Measurements from ENCODE around the gene SELENOS.

The SELENOS gene

GRCh38 chr15:101286471-101287114 is 9.3 kb upstream of the SELENOS start:
- TF ChIP-seq CTCF (IDR thresholded peaks at IDR 0.05; ENCODE audit: low read length) (no peak), EZH2 (optimal IDR thresholded peaks at IDR 0.05; ENCODE audit: low read depth, low read length) (no peak), EZH2phosphoT487 (IDR thresholded peaks at IDR 0.05; ENCODE audit: low read length) (no peak)
- H4K20me1 ChIP-seq (ENCODE audit: insufficient read depth, low read length): peaks cover 15% of the 10 kb centered on the region

GRCh38 chr15:101283931-101284330 is 6.6 kb upstream of the SELENOS start:
- peaks cover 11% of the 10 kb centered on the region; the same call in 1 of the 2 replicates for H4K20me1 ChIP-seq (ENCODE audit: insufficient read depth, low read length)
- no peak overlapping the region for H3K4me2 ChIP-seq (ENCODE audit: low read depth, low read length)
- H2AFZ ChIP-seq (ENCODE audit: low read length): no peak overlapping the region
- peaks cover 48% of the 10 kb centered on the region for H3K79me2 ChIP-seq (ENCODE audit: low read length)
- H3K9me3 ChIP-seq (replicated peaks; ENCODE audit: insufficient read depth, low read length): no peaks in the 10 kb centered on the region
- no peak overlapping the region for H3K9ac ChIP-seq (ENCODE audit: low read length)
- TF ChIP-seq EZH2 (optimal IDR thresholded peaks at IDR 0.05; ENCODE audit: low read depth, low read length) (no peak), CTCF (IDR thresholded peaks at IDR 0.05; ENCODE audit: low read length) (no peak), EZH2phosphoT487 (IDR thresholded peaks at IDR 0.05; ENCODE audit: low read length) (no peak)
- H3K4me1 ChIP-seq (ENCODE audit: low read length): no peaks in the 10 kb centered on the region
- H3K4me3 ChIP-seq (ENCODE audit: low read length): no peak overlapping the region
- H3F3A ChIP-seq (ENCODE audit: insufficient read depth, low read length): peaks cover 5% of the 10 kb centered on the region
- no peaks in the 10 kb centered on the region for H3K9me2 ChIP-seq (replicated peaks; ENCODE audit: insufficient read depth, low read length)
- H3K27me3 ChIP-seq (replicated peaks; ENCODE audit: insufficient read depth, low read length): no peaks in the 10 kb centered on the region
- DNase-seq: no peak
- no peak overlapping the region for H3K27ac ChIP-seq (ENCODE audit: low read length)
- H3K36me3 ChIP-seq (replicated peaks; ENCODE audit: insufficient read depth, low read length): peaks cover 35% of the 10 kb centered on the region

More at GRCh38 chr15:101286471-101287114, 9.3 kb upstream of the SELENOS start:
- no peak overlapping the region for H2AFZ ChIP-seq (ENCODE audit: low read length)
- H3K9me2 ChIP-seq (replicated peaks; ENCODE audit: insufficient read depth, low read length): no peaks in the 10 kb centered on the region
- H3K4me3 ChIP-seq (ENCODE audit: low read length): no peak overlapping the region
- H3K27ac ChIP-seq (ENCODE audit: low read length): no peak overlapping the region
- H3K4me2 ChIP-seq (ENCODE audit: low read depth, low read length): no peak overlapping the region
- H3K9me3 ChIP-seq (replicated peaks; ENCODE audit: insufficient read depth, low read length): no peaks in the 10 kb centered on the region
- no peaks in the 10 kb centered on the region for H3K27me3 ChIP-seq (replicated peaks; ENCODE audit: insufficient read depth, low read length)
- peaks cover 41% of the 10 kb centered on the region for H3K36me3 ChIP-seq (replicated peaks; ENCODE audit: insufficient read depth, low read length)
- DNase-seq: no peak
- no peak overlapping the region for H3K9ac ChIP-seq (ENCODE audit: low read length)
- no peaks in the 10 kb centered on the region for H3K4me1 ChIP-seq (ENCODE audit: low read length)
- peaks cover 75% of the 10 kb centered on the region for H3K79me2 ChIP-seq (ENCODE audit: low read length)
- H3F3A ChIP-seq (ENCODE audit: insufficient read depth, low read length): no peaks in the 10 kb centered on the region; the same call in 1 of the 2 replicates

- Histone ChIP-seq H3K9me2 (replicated peaks; ENCODE audit: insufficient read depth, low read length) (no peaks in the 10 kb centered on the region), H3F3A (ENCODE audit: insufficient read depth, low read length) (peaks cover 36% of the 10 kb centered on the region), H3K27me3 (replicated peaks; ENCODE audit: insufficient read depth, low read length) (no peaks in the 10 kb centered on the region), H3K9ac (ENCODE audit: low read length) (no peak overlapping the region), H2AFZ (ENCODE audit: low read length) (no peak overlapping the region), H3K27ac (ENCODE audit: low read length) (no peak overlapping the region), H3K4me1 (ENCODE audit: low read length) (peaks cover 4% of the 10 kb centered on the region), H3K4me3 (ENCODE audit: low read length) (no peak overlapping the region), H4K20me1 (ENCODE audit: insufficient read depth, low read length) (no peaks in the 10 kb centered on the region), H3K4me2 (ENCODE audit: low read depth, low read length) (no peak overlapping the region), H3K79me2 (ENCODE audit: low read length) (peaks cover 34% of the 10 kb centered on the region), H3K9me3 (replicated peaks; ENCODE audit: insufficient read depth, low read length) (no peaks in the 10 kb centered on the region), H3K36me3 (replicated peaks; ENCODE audit: insufficient read depth, low read length) (peaks cover 16% of the 10 kb centered on the region; the same call in 1 of the 2 replicates)
- no peak for DNase-seq
- TF ChIP-seq EZH2phosphoT487 (IDR thresholded peaks at IDR 0.05; ENCODE audit: low read length) (no peak), CTCF (IDR thresholded peaks at IDR 0.05; ENCODE audit: low read length) (no peak), EZH2 (optimal IDR thresholded peaks at IDR 0.05; ENCODE audit: low read depth, low read length) (no peak)
These were observed 2.7 kb upstream of the SELENOS start for GRCh38 chr15:101280007-101280406.
